Peyer's patch (tissue), 4 donors: ENCODE data around the gene CHAF1A. TPM values are rescaled to one million over a fixed set of nuclear protein-coding genes. Genes with fewer than 3 reads are reported as not detected.

Experiments
- DNase-seq, 3 donors: peaks; one replicate each; pipeline ENCODE4 v3.0.0-alpha.2; 2017 to 2019
- H3K27ac ChIP-seq, 4 donors: fragments of 200-600 bp; sonication (generic); one replicate each; pipeline ENCODE4 v1.5.1; 2016 to 2019
- H3K27me3 ChIP-seq, 2 donors: fragments of 200-600 bp; sonication (generic); one replicate each; pipeline ENCODE4 v1.5.1; 2019
- H3K36me3 ChIP-seq, 3 donors: fragments of 200-600 bp; sonication (generic); one replicate each; pipeline ENCODE4 v1.5.1; 2016 to 2019
- H3K4me1 ChIP-seq, 4 donors: fragments of 200-600 bp; sonication (generic); one replicate each; pipeline ENCODE4 v1.5.1; 2016 to 2019
- H3K4me3 ChIP-seq, 4 donors: fragments of 200-600 bp; sonication (generic); 1 replicate in 3 of 4; 2 replicates in 1 of 4; pipeline ENCODE4 v1.5.1; 2016 to 2019; ENCODE audit warnings: mild to moderate bottlenecking in 1 of 4
- H3K9me3 ChIP-seq, 4 donors: fragments of 200-600 bp; sonication (generic); one replicate each; pipeline ENCODE4 v1.5.1; 2016 to 2019; ENCODE audit warnings: mild to moderate bottlenecking in 1 of 4
- POLR2A ChIP-seq, 2 donors: fragments of 450-650 bp; IDR thresholded peaks; one replicate each; pipeline ENCODE4 v1.5.1; 2017; ENCODE audit warnings: antibody characterized with exemption in 2 of 2, mild to moderate bottlenecking in 2 of 2, moderate library complexity in 2 of 2
- total RNA-seq, 4 donors: library from RNA; depleted of rRNA; stranded (reverse); fragments of >200 nt; gene quantifications; one replicate each; pipeline ENCODE4 v1.1.0, GENCODE V29; 2016
- TF ChIP-seq, protein P1 (sequence below), 6 experiments: fragments of 450-650 bp in 4 of 6; fragments of 200-600 bp in 2 of 6; sonication (generic) in 1 of 6; IDR thresholded peaks; one replicate each; pipeline ENCODE4 v1.5.1; 2017 to 2019; ENCODE audit warnings: antibody characterized with exemption in 6 of 6, mild to moderate bottlenecking in 3 of 6, moderate library complexity in 1 of 6

CHAF1A gene
- total RNA-seq, 4 donors from 2014 or later: 7.5 to 66.8 (median 14.4) TPM

DNA sequence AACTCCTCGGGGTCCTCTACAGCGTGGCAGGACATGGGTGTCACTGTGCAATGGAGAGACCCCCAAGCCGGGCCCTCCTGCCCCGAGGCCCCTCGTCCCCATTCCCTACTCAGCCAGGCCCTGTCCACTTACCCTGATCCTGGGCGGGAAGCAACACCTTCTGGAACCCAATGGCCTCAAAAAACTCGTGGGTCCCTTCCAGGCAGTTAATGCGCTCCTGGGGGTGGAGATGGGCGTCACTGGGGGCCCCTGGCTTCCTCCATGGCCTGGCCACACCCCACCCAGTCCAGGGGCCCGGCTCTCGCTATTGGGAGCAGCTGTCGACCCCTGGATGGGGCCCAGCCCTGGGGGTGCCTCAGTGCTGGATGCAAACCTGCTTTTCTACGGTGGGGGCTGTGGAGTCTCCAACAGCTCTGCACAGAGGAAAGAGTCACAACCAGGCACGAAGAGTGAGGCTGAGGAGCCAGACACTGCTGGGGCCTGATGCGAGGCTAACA lies 44.3 kb downstream of the CHAF1A start:
- no peak overlapping the region for H3K4me3 ChIP-seq
- peaks cover 0 to 74% (median 0%) of the 10 kb centered on the region in 3 donors for H3K36me3 ChIP-seq
- no peaks in the 10 kb centered on the region for H3K9me3 ChIP-seq
- TF ChIP-seq POLR2A (IDR thresholded peaks at IDR 0.05): no peak
- TF ChIP-seq, protein P1, sequence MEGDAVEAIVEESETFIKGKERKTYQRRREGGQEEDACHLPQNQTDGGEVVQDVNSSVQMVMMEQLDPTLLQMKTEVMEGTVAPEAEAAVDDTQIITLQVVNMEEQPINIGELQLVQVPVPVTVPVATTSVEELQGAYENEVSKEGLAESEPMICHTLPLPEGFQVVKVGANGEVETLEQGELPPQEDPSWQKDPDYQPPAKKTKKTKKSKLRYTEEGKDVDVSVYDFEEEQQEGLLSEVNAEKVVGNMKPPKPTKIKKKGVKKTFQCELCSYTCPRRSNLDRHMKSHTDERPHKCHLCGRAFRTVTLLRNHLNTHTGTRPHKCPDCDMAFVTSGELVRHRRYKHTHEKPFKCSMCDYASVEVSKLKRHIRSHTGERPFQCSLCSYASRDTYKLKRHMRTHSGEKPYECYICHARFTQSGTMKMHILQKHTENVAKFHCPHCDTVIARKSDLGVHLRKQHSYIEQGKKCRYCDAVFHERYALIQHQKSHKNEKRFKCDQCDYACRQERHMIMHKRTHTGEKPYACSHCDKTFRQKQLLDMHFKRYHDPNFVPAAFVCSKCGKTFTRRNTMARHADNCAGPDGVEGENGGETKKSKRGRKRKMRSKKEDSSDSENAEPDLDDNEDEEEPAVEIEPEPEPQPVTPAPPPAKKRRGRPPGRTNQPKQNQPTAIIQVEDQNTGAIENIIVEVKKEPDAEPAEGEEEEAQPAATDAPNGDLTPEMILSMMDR (IDR thresholded peaks at IDR 0.05): no peak
- no peaks in the 10 kb centered on the region for H3K27me3 ChIP-seq
- DNase-seq: no peak
- no peak overlapping the region for H3K27ac ChIP-seq
- H3K4me1 ChIP-seq: peaks cover 0 to 4% (median 0%) of the 10 kb centered on the region in 4 donors

DNA sequence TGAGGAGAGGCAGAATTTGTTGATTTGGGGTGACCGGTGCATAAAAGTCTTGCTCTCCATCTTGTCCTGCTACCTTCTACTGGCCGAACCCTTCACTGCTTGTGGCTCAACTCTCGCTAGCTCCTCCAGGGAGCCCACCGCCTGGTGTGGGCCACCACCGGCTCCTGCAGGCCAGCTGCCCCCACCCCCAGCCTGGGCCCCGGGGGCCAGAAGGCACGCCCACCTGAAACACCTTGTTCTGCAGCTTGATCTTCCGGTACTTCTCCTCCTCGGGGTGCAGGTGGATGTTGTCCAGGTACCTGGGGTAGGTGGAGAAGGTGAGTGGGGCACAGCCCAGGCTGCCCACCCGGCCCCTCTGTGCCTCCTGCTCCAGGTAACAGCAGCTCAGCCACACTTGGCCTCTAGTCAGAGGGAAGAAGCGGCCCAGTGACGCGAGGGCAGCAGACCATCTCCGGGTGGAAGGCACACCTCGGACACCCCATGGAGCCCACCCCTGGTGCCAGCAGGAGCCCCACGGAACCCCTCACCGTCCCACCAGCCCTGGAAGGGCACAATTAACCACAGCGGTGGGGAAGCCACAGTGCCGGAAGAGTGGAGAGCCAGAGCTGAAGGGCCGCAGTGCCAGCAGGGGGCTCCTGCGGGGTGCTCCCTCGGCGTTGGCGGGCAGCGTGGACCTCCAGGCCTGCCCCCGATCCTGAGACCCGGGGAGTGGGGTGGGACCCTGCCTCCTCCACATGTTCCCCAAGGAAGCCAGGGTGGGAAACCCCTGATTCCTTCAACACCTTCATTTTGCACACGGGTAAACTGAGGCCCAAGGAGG lies 45.1 kb downstream of the CHAF1A start:
- Histone ChIP-seq H3K27me3 (no peaks in the 10 kb centered on the region), H3K27ac (no peak overlapping the region), H3K9me3 (no peaks in the 10 kb centered on the region), H3K4me3 (no peak overlapping the region), H3K4me1 (peaks cover 0 to 3% (median 0%) of the 10 kb centered on the region in 4 donors), H3K36me3 (peaks cover 0 to 82% (median 0%) of the 10 kb centered on the region in 3 donors)
- no peak for DNase-seq
- TF ChIP-seq, protein P1 (IDR thresholded peaks at IDR 0.05): no peak
- TF ChIP-seq POLR2A (IDR thresholded peaks at IDR 0.05): no peak

DNA sequence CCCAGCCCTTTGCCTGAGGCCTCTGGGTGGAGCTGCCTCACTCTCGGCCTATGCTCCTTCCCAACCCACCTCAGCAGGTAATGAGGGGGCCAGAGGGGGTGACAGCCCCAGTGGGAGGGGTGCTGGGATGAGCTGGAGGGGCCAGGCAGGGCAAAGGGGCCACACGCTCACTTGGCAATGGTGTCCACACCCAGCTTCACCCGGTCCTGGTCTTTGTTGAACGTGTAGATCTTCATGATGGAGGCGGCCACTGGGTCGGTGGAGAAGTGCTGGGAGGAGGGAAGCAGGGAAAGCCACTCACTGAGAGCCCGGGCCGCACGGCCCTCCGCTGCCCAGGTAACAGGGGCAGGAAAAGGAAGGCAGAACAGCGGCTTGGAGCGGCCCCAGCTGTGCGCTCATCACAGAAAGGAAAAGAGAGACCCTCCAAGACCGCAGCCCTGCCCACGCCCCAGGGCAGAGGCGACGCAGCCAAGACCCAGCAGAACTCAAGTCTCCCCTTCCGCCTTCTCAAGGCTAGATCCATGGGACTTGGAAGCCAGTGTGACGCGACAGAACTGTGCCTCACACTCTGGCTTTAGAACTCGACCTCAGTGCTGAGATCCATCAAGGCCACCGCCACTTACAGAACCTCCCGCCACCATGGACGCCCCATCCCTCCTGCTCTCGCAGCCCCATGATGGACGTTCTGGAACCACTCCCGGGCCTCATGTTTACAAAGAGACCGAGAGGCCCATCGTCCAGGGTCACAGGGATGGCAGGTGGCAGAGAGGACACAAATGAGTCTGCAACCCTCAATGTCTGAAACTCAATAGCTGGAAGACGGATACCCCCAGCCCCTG lies 45.9 kb downstream of the CHAF1A start:
- H3K36me3 ChIP-seq: peaks cover 0 to 90% (median 0%) of the 10 kb centered on the region in 3 donors
- H3K27ac ChIP-seq: no peak overlapping the region
- H3K27me3 ChIP-seq: no peaks in the 10 kb centered on the region
- no peak for TF ChIP-seq POLR2A (IDR thresholded peaks at IDR 0.05)
- TF ChIP-seq, protein P1 (IDR thresholded peaks at IDR 0.05): no peak
- H3K4me3 ChIP-seq: no peak overlapping the region
- H3K4me1 ChIP-seq: no peaks in the 10 kb centered on the region
- DNase-seq: no peak
- H3K9me3 ChIP-seq: no peaks in the 10 kb centered on the region

DNA sequence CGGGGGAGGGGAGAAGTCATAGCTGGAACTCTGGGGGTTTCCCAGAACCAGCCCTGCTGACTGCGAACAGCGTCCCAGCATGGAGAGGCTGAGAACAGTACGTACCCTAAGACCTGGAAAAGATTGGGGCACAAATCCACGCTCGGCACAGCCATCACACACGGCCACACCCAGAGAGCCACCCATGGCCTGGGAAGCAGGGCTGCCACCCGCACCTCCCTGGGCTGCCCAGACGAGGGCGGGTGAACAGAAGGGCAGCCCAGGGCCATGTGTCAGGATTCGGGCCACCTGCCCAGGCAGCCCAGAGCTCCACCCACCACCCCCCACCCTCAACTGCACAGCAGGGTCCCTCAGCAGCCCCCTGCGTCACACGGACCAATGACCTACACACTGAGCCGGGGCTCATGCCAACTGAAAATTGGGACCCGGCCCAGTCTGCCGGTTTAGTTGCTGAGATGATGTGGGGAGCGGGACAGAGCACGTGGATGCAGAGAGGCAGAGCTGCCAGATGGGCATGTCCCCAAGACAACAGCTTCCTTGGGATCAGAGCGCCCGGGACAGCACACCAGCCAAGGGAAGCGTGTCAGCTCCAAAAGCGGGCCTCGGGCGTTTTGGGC lies 46.7 kb downstream of the CHAF1A start:
- Histone ChIP-seq H3K27me3 (no peaks in the 10 kb centered on the region), H3K9me3 (no peaks in the 10 kb centered on the region), H3K27ac (peak overlapping the region in 1 of 4 donors; percentile 22), H3K4me3 (no peak overlapping the region), H3K36me3 (peaks cover 0 to 98% (median 0%) of the 10 kb centered on the region in 3 donors), H3K4me1 (no peaks in the 10 kb centered on the region)
- no peak for DNase-seq
- no peak for TF ChIP-seq POLR2A (IDR thresholded peaks at IDR 0.05)
- TF ChIP-seq, protein P1 (IDR thresholded peaks at IDR 0.05): no peak

DNA sequence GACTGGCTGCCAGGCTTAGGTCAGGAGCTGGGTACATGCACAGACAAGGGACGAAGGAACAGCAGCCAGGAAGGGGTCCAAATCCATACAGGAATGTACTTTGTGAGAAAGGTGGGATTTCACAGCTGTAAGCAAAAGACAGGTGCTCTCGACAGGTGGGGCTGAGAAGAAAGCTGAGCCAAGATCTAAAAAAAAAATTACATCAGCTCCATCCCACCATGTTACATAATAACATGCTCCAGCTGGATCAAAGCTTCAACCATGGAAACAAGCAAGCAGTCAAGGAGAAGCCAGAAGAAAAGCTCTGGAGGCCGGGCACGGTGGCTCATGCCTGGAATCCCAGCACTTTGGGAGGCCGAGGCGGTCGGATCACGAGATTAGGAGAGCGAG lies 47.2 kb downstream of the CHAF1A start:
- no peak for DNase-seq
- no peaks in the 10 kb centered on the region for H3K27me3 ChIP-seq
- H3K27ac ChIP-seq: no peak overlapping the region
- peaks cover 0 to 97% (median 0%) of the 10 kb centered on the region in 3 donors for H3K36me3 ChIP-seq
- no peak overlapping the region for H3K4me3 ChIP-seq
- TF ChIP-seq, protein P1 (IDR thresholded peaks at IDR 0.05): no peak
- no peak for TF ChIP-seq POLR2A (IDR thresholded peaks at IDR 0.05)
- H3K9me3 ChIP-seq: no peaks in the 10 kb centered on the region
- no peaks in the 10 kb centered on the region for H3K4me1 ChIP-seq
